GM12875 (cell line): ENCODE results near the gene SMDT1.
A peak's percentile ranks its signal among the peaks of the same experiment; 100 is the strongest.

Experiments used
- H3K4me3 ChIP-seq: one replicate; pipeline ENCODE4 v1.5.1; 2011; ENCODE audit warnings: low read depth, low read length, control low read depth
- TF ChIP-seq, protein P1 (sequence below): IDR thresholded peaks from 2 replicates; pipeline ENCODE4 v1.5.1; 2011; ENCODE audit warnings: low read depth, mild to moderate bottlenecking, control low read depth, inconsistent platforms, low read length, moderate library complexity, borderline replicate concordance; ENCODE audit not compliant: insufficient read depth

The SMDT1 gene

GRCh38 chr22:42079319-42080251 is at the start of gene SMDT1:
Gene SMDT1, plus strand, starts transcription at chr22:42079700. Its CDS starts 69 bp downstream, at chr22:42079769.
- peak within 1 kb of the TSS; percentile 77 for H3K4me3 ChIP-seq
- TF ChIP-seq, protein P1, sequence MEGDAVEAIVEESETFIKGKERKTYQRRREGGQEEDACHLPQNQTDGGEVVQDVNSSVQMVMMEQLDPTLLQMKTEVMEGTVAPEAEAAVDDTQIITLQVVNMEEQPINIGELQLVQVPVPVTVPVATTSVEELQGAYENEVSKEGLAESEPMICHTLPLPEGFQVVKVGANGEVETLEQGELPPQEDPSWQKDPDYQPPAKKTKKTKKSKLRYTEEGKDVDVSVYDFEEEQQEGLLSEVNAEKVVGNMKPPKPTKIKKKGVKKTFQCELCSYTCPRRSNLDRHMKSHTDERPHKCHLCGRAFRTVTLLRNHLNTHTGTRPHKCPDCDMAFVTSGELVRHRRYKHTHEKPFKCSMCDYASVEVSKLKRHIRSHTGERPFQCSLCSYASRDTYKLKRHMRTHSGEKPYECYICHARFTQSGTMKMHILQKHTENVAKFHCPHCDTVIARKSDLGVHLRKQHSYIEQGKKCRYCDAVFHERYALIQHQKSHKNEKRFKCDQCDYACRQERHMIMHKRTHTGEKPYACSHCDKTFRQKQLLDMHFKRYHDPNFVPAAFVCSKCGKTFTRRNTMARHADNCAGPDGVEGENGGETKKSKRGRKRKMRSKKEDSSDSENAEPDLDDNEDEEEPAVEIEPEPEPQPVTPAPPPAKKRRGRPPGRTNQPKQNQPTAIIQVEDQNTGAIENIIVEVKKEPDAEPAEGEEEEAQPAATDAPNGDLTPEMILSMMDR, result no peak

DNA sequence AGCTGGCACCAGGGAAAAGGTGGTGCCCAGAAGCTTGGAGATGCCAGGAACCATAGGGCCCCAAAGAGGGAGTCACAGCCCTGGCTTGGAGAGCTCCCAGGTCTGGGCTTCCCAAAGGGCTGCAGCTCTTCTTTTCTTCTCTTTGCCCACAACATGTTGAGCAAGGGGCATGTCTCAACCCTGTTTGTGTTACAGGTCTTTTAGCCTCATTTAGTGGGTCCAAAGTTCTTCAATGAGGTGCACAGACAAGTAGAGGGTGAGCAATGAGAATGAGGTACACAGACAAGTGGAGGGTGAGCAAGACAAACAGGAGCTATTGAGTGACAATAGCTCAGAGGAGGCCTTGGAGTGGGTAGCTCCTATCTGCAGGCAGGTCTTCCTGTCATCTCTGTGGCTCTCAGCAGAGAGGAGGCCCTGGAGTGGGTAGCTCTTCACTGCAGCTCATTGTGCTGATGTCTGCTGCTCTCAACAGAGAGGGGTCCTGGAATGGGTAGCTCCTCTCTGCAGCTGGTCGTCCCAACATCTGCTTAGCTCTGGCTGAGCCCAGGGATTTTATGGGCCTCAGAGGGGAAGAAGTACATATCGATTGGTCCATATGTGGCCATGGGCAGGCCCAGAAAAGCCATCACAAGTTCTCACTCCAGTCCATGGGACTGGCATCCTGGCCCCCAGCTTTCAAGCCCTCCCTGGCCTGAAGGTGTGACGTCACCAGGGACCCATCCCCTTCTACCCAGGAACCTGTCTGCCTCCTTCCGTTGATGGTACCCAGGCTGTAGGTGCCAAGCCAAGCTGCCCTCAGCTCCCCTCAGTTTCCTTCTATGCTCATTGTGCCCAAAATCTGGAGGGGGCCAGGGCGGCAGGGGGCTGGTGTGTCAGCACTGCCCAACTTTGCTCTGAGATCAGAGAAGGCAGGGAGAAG is 46.0 kb upstream of the SMDT1 start:
- TF ChIP-seq, protein P1, result no peak
- no peak overlapping the region for H3K4me3 ChIP-seq

DNA sequence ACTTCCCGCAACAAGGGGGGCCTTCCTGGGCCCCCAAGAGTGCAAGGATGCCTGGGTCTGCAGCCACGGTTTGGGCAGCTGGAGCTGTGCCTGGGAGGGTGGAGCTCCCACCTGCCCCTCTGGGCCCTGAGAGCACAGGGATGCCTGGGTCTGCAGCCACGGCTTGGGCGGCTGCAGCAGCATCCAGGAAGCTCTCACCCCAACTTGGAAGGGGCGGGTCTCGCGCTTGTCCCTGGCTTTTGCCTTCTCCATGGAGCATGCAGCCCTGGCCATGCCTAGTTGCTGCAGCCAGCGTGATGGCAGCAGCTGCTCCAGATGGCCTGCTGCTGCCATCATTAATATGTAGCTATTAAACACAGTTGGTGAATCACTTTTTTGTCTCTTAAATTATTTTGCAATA is 44.2 kb upstream of the SMDT1 start:
- TF ChIP-seq, protein P1, result no peak
- no peak overlapping the region for H3K4me3 ChIP-seq

DNA sequence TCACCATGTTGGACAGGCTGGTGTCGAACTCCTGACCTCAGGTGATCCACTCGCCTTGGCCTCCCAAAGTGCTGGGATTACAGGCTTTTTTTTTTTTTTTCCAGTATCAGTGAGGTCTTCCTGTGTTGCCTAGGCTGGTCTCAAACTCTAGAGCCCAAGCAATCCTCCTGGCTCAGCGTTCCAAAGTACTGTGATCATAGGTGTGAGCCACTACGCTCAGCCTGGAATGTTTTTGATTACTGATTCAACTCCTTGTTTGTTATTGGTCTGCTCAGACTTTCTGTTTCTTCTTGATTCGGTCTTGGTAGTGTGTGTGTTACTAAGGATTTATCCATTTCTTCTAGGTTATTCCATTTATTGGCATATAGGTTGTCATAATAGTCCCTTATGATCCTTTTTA is 40.2 kb upstream of the SMDT1 start:
- H3K4me3 ChIP-seq, result no peak overlapping the region
- TF ChIP-seq, protein P1, result no peak

GRCh38 chr22:42041784-42042183 is 37.7 kb upstream of the SMDT1 start:
- no peak overlapping the region for H3K4me3 ChIP-seq
- TF ChIP-seq, protein P1, result no peak

- H3K4me3 ChIP-seq, result no peak overlapping the region
- TF ChIP-seq, protein P1, result no peak
Observed at GRCh38 chr22:42050641-42051180, 28.8 kb upstream of the SMDT1 start.
